SH-SY5Y (cell line): Measurements from ENCODE around the gene UBA7.

Experiments
- GATA2 ChIP-seq: IDR thresholded peaks from 2 replicates; pipeline ENCODE4 v1.6.1; 2011; ENCODE audit warnings: mild to moderate bottlenecking, low read depth, low read length
- GATA3 ChIP-seq: IDR thresholded peaks from 2 replicates; pipeline ENCODE4 v1.6.1; 2011; ENCODE audit warnings: low read depth, mild to moderate bottlenecking, low read length, moderate library complexity

DNA sequence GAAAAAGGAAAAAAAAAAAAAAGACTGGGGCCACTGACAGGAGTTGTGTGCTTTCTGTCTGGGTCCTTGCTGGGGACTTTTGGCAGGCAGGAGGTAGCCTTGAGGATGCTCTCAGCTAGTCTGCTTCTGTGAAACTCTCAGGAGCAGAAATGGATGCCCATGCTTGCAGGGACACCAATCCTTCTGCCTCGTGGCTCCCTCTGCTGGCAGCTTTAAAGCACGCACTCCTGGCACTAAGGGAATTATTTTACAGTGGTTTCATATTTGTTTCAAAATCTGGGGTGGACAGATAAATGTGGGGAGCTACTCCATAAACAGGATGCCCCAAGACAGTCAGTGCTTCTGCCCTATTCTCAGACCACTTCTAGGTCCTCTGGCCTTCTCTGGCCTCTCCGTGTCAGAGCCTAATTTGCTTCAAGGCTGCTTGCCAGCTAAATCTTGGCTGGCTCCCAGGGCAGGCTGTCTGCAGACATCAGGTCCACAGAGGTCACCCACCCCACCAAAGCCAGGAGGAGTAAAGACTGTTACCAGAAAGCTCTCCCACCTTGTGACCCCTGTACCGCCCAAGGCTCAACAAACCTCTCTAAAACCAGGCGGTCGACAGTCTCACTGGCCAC, 25.5 kb upstream of the UBA7 start:
- no peak for TF ChIP-seq GATA3
- no peak for TF ChIP-seq GATA2
